ENCODE results near the gene SNTB2.

SNTB2 gene

DNA sequence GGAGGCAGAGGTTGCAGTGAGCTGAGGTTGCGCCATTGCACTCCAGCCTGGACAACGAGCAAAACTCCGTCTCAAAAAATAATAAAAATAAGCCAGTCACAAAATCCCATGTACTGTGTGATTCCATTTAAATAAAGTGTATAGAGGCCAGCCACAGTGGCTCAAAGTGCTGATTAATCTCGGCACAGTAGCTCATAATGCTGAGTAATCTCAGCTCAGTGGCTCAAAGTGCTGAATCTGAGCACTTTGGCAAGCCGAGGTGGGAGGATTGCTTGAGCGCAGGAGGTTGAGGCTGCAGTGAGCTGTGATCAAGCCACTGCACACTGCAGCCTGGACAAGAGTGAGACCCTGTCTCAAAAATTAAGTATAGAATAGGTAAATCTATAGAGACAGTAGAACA, 159.7 kb downstream of the SNTB2 start:
- Mint-ChIP-seq H3K27ac (peak overlapping the region; percentile 51), H3K36me3 (peaks cover 5% of the 10 kb centered on the region), H3K4me1 (peaks cover 11% of the 10 kb centered on the region), H3K4me3 (no peak overlapping the region), H3K9me3 (no peaks in the 10 kb centered on the region), H3K27me3 (no peaks in the 10 kb centered on the region)

DNA sequence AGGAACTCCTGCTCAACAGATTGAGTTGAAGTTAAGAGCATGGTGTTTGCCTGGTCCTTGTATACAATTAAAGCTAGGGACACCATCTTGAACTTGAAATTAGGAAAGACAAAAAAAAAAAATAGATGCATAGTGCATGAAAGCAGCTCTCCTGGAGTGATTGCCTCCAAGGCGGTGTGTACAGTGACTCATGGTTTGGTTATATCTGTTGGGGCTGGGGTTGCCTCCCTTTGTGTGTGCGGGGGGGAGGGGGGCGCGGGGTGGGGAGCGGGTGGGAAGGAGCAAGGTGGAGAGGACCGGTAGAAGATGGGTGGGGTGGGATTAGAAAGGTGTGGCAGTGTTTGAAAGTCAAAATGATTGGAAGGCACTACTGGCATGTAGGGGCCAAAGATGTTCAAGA, 161.3 kb downstream of the SNTB2 start:
- peaks cover 6% of the 10 kb centered on the region for H3K36me3 Mint-ChIP-seq
- H3K27me3 Mint-ChIP-seq, result no peaks in the 10 kb centered on the region
- no peaks in the 10 kb centered on the region for H3K9me3 Mint-ChIP-seq
- H3K27ac Mint-ChIP-seq, result no peak overlapping the region
- H3K4me1 Mint-ChIP-seq, result peaks cover 6% of the 10 kb centered on the region
- no peak overlapping the region for H3K4me3 Mint-ChIP-seq

DNA sequence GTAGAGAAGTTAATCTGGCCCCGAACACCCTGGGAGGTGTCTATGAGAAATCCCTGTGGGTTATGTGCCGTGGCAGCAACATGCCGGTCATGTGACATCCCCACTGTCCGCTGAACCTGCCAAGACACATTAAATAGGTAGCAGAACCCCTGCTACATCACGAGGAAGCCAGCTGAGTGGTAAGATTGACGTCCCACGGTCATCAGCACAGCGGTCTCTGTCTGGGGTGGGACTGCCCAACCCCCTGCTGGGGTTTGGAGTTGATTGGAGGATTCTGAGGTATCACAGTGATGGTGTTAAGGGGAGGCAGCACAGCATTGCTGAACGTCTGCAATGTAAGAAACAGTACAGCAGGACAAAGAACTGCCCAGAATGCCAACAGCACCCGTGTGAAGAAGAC, 162.6 kb downstream of the SNTB2 start:
- peaks cover 4% of the 10 kb centered on the region for H3K4me1 Mint-ChIP-seq
- no peak overlapping the region for H3K4me3 Mint-ChIP-seq
- H3K27me3 Mint-ChIP-seq, result no peaks in the 10 kb centered on the region
- peaks cover 4% of the 10 kb centered on the region for H3K36me3 Mint-ChIP-seq
- no peak overlapping the region for H3K27ac Mint-ChIP-seq
- H3K9me3 Mint-ChIP-seq, result no peaks in the 10 kb centered on the region

DNA sequence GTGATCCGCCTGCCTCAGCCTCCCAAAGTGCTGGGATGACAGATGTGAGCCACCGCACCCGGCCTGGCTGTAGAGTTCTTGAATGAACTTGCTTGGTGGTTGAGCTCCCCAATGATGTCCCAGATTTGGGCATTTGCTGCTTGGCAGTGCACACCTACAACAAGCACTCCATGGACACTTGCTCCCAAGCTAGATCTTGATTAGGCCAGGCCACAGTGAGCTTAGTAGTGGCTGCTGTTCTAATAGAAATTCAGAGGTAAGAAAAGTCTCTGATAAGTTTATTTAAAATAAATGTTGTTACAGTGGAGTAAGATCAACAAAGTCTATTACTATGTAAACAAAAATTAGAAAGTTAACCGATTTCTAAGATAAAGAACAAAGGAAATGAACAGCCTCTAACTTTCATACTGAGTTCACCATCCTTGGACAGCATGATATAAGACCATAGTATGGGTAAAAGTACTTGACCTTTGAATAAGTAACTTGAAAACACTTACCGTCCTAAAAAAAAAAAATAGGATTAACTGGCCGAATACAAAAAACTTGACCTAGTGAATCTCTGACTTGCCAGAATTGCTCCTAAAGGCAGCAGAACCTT, 163.7 kb downstream of the SNTB2 start:
- Mint-ChIP-seq H3K27ac (peak overlapping the region; percentile 46), H3K4me3 (no peak overlapping the region), H3K36me3 (peaks cover 1% of the 10 kb centered on the region)

DNA sequence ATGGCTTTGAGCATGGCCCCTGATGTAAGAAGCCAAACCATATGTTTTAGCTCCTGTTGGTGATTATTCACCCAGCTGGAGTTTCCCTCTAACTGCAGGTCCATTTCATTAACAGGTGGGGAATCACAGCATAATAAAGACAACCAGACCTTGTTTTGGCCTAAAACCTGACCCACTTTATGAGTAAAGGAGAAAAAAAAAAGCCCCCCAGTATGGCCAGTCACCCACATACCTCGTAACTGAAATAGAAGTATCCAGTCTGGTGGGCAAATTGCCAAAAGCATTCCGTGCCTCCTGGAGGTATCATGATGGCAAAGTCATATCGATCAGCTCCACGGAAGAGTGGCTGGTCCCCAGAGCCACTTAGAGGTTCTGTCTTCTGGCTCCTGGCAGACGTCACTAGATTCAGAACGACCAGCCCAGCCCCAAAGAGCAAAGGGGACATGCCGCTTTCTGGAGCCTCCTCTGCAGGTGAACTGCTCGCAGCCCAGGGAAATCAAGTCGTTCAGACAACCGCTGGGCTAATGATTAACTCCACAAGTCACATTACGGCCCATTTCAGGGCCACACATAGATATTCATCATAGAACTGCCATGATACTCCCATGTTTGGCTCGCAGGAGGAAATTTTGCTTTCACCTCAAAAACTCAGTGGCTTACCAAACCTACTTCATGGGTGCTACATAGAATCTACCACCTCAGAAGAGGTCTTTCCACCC, 164.5 kb downstream of the SNTB2 start, which contains the start of gene TMED6:
TSS of gene TMED6 (minus strand) at position 478 of the 719 bp plus-strand sequence. CDS start at position 445, 33 bp downstream.
- H3K27ac Mint-ChIP-seq, result no peak within 1 kb of the TSS
- peaks cover 1% of the 10 kb centered on the region for H3K36me3 Mint-ChIP-seq
- no peaks in the 10 kb centered on the region for H3K27me3 Mint-ChIP-seq
- H3K4me3 Mint-ChIP-seq, result no peak within 1 kb of the TSS
- no peaks in the 10 kb centered on the region for H3K4me1 Mint-ChIP-seq
- H3K9me3 Mint-ChIP-seq, result no peaks in the 10 kb centered on the region

More for the DNA sequence above, 163.7 kb downstream of the SNTB2 start:
- H3K27me3 Mint-ChIP-seq, result no peaks in the 10 kb centered on the region
- no peaks in the 10 kb centered on the region for H3K9me3 Mint-ChIP-seq
- H3K4me1 Mint-ChIP-seq, result peaks cover 3% of the 10 kb centered on the region
